HG03521 (cell line): Measurements from ENCODE around the gene OGFOD1.

Source experiments
- ATAC-seq: cut with Tn5 transposase; IDR thresholded peaks from one replicate; pipeline ENCODE4 v1.9.1; 2021; ENCODE audit warnings: mild to moderate bottlenecking, moderate library complexity; ENCODE audit not compliant: unreplicated experiment

The OGFOD1 gene

GRCh38 chr16:56450986-56451752 lies at the start of gene OGFOD1, which contains the start of gene NUDT21:
Gene OGFOD1 (plus strand): TSS chr16:56451554. CDS start chr16:56451613, 59 bp downstream.
Gene NUDT21 (minus strand): TSS chr16:56451332. CDS start chr16:56451202, 130 bp downstream.
- ATAC-seq: peak; percentile 97

GRCh38 chr16:56405977-56406672 lies 45.2 kb upstream of the OGFOD1 start:
- ATAC-seq: no peak

- no peak for ATAC-seq
Measured at GRCh38 chr16:56408379-56409098, 42.8 kb upstream of the OGFOD1 start.

GRCh38 chr16:56409195-56409594 lies 42.2 kb upstream of the OGFOD1 start:
- no peak for ATAC-seq

DNA sequence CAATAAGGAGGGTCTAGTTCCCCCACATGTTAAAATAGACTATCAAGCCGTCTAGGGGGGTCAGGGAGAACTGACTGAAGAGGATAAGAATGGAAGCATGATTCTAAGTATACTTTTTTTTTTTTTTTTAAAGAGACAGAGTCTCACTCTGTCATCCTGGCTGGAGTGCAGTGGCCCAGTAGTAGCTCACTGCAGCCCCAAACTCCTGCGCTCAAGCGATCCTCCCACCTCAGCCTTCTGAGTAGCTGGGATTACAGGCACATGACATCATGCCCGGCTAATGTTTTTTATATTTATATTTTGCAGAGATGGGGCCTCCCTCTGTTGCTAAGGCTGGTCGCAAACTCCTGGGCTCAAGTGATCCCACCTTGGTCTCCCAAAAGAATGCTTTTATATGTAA lies 40.2 kb upstream of the OGFOD1 start:
- no peak for ATAC-seq

GRCh38 chr16:56411624-56412023 lies 39.7 kb upstream of the OGFOD1 start:
- ATAC-seq: no peak

- ATAC-seq: no peak
Measured at GRCh38 chr16:56413381-56413780, 38.0 kb upstream of the OGFOD1 start.

GRCh38 chr16:56414366-56414765 lies 37.0 kb upstream of the OGFOD1 start:
- ATAC-seq: no peak

- no peak for ATAC-seq
Measured at GRCh38 chr16:56415875-56416274, 35.5 kb upstream of the OGFOD1 start.

GRCh38 chr16:56417138-56417537 lies 34.2 kb upstream of the OGFOD1 start:
- ATAC-seq: no peak

- no peak for ATAC-seq
Measured at GRCh38 chr16:56419740-56420548, 31.4 kb upstream of the OGFOD1 start.

GRCh38 chr16:56420613-56421012 lies 30.7 kb upstream of the OGFOD1 start:
- no peak for ATAC-seq

GRCh38 chr16:56421313-56421712 lies 30.0 kb upstream of the OGFOD1 start:
- no peak for ATAC-seq

GRCh38 chr16:56421976-56422669 lies 29.2 kb upstream of the OGFOD1 start:
- no peak for ATAC-seq

DNA sequence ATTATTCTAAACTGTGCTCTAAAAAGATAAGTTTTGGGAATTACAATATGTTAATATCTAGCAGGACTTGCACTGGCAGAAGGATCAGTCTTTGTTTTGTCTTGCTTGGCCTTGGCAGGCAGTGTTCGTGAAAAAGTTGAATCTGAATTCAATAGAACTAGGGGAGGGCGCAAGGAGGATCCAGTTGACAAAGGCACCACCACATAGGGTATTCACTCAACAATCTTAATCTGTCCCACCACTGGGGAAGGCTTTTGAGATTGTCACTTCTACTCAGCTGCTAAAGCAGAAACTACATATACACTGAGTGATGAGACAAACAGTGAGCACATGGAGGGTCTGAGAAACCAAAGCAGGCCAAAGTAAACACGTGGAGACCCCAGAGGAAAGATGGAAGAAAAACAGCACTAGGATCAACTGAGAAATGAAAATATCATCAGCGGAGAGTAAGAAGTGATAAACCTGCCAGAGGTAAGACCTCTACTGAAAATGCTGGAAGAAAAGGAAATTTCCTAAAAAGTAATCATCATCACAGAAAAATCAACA lies 28.4 kb upstream of the OGFOD1 start:
- ATAC-seq: no peak

DNA sequence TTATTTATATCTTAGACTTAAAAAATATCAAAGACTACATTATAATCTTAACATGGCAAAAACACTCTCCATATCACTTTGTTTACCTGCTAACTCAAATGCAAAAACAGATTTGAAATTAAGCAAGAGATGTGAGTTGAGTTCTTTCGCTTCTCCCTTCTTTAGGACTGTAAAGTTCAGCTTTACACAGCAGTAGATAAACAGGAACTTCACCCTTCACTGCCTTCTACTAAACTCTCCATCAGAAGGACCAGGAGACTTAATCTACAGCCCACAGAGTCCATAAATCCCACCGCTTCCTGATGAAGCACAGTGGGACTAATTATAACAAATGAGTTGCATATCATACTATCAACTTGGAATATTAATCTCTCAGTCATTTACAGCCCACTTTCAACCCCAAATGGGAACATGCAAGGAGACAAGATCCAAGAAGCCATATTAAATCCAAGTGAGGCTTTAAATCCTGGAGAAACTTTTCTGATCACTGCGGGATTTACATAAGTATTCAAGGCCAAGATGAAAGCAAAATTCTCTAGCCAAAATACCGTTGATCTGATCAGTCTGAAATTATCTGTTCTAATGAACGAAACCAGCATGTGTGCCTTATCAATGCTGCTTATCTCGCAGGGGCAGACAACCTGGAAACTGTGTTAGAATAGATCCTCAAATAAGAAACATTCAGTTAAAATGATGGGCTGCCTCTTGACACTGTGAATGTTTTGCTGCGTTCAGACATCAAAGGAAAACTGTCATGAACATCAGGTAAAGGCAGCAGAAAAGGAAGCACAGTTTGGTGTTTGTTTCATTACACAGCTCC lies 27.6 kb upstream of the OGFOD1 start:
- ATAC-seq: no peak

- no peak for ATAC-seq
Measured at GRCh38 chr16:56424404-56424764, 27.0 kb upstream of the OGFOD1 start.

GRCh38 chr16:56424791-56425438 lies 26.4 kb upstream of the OGFOD1 start:
- peak; percentile 24 for ATAC-seq

DNA sequence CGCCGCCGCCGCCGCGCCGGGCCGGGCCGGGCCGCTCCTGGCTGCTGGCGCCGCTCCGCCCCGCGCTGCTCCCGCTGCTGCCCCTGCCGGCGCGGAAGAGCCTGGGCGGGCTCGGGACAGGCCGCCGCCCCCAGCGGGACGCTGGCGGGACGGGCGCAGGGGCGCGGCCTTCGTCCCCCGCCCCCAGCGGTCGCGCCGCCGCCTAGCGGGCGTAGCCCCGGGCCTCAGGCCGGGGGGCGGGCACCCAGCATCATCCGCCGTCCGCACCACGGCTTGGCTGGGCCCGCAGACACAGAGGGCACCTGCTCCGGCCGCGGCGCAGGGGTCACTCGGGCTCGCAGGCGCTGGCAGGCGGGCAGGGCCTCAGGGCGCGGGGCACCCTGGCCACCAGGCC lies 25.9 kb upstream of the OGFOD1 start, which contains the start of gene AMFR:
Gene AMFR (minus strand): TSS at position 107 of the 394 bp plus-strand sequence. CDS start 218 bp downstream, outside the sequence.
- ATAC-seq: peak; percentile 82
